Hair follicle dermal papilla cell (primary cell): ENCODE measurements around the gene SPTBN2. TPM values are rescaled to one million over a fixed set of nuclear protein-coding genes. Genes with fewer than 3 reads are reported as not detected.

ENCODE experiments used
- small RNA-seq: library from RNA; depleted of rRNA; stranded (forward); fragments of <200 nt; gene quantifications from one replicate; pipeline ENCODE3, GENCODE V24; 2012
- total RNA-seq: library from RNA; depleted of rRNA; stranded (reverse); fragments of >200 nt; gene quantifications from 2 replicates; pipeline ENCODE4 v1.2.3, GENCODE V29; 2012

Gene SPTBN2
- total RNA-seq: 0.24 and 0.81 TPM in 2 replicates

DNA sequence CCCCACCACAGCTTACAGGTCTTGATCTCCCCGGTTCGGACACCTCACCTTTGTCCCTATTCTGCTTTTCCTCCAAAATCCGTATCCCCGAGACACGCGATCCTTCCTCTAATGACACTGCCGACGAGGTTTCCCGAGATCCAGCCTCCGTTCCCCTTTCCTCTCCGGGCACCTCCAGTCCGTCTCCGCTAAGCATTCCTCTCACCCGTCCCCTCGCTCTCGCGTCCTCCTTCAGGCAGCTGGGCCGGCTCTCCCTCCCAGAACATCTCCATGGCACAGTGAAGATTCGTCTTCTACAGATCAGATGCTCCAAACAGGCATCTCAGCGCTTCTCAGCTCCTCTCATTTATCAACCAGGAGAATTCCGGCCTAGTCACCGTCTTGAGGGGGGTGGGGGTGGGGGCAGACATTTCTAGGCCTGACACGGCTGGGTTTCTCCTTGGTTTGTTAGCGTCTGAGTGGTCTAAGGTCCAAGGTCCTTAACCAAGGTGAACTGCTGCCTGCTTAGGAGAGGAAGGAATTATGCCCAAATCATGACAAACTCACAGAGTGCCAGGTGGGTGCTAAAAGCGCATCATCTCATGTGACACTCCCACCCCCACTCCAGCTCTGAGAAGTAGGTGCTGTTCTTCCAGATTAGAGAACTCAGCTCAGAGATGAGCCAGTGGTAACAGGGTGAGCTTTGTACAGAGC, at the start of gene SPTBN2:
Gene SPTBN2 (minus strand): TSS at position 524 of the 693 bp plus-strand sequence. CDS start 7,976 bp downstream, outside the sequence.

DNA sequence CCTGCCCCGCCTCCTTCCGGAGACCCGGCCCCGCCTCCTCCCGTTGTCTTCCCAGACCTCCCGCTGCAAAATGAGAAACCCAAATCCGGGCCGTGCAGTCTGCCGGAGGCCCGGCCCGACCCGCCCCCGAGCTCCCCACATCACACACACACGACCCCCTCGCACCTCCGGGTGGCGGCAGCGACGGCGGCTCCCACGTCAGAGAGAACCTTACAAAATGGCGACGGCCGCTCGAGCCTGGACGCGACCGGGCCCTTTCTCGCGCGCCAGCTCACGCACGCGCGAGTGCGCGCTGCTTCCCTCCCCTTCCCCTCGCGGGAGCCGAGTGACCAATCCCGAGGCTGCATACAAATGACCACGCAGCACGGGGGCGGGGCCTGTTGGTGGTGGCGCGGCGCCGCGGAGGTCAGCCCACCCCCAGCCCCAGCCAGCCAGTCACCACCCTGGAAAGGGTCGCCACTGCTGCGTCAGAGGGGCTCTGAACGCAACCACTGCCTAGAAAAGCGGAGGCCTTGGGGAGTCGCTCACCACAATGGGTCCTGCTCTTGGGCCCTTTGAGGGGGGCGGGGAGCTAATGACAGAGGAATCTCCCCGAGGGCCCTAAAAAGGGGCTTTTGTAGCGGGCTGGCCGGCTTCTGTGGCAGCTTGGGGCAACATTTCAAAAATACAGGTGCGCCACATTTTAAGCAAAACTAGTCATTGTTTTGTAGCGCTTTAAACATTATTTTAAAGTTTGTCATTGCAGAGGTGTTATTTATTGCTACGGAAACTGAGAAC, 51.2 kb downstream of the SPTBN2 start, which contains the start of gene RBM4B:
Gene RBM4B (minus strand): TSS at position 289 of the 777 bp plus-strand sequence. CDS start 808 bp downstream, outside the sequence.

DNA sequence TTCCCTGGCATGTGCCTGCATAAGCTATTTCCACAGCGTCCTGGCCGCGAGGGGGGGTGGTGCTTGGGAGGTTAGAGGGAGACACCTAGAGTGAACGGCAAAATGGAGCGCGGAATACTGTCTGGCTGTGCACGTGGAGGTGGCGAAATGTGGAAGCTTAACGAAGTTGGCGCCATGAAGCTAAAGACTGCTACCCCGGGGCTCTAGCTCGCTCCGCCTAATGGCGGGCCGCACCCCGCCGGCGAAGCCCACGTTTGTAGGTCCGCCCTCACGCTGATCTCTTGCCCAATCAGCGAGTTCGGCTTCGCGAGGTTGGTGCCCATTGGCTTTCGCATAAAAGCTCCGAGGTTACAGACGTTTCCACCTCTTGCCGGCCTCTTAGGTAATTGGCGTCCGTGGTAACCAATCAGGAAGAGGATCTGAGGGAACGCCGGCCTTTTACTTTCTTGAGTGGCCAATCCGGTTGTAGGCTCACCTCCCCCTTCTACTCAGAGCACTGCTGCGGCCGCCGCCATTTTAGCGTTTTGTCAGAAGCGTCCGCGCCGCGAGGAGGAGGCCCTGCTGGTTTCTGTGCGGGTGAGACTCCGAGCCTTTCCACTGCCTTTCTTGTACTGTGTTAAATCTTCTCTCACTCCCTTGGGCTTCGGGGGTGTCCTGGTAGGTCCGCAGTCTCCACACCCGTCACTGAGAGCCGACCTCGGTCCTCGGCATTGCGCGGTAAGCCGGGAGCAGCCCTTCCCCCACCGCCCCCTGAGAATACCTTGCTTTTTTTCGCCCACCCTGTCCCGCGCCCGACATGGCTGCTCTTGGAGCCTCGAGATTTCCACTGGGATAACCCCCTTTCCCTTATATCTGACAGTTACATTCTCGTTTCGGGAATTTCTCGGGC, 90.6 kb downstream of the SPTBN2 start, which contains the start of gene RBM4:
Gene RBM4 (plus strand): TSS at position 527 of the 889 bp plus-strand sequence. CDS start 1,009 bp downstream, outside the sequence.

Small RNA genes lying within 50 kb of the gene (small RNA-seq; reads per million reads assigned to genes)
- not detected for gene RN7SL12P

Other genes with a start within 250 kb of the SPTBN2 start
- 38.9 and 43.0 TPM in 2 replicates for gene DPP3, start 248.8 kb downstream of the SPTBN2 start, total RNA-seq
- gene BBS1, start 218.6 kb downstream of the SPTBN2 start, total RNA-seq: 30.4 and 43.0 TPM in 2 replicates
- gene ZDHHC24, start 183.2 kb downstream of the SPTBN2 start, total RNA-seq: 8.8 and 10.9 TPM in 2 replicates
- gene ACTN3, start 182.3 kb downstream of the SPTBN2 start, total RNA-seq: 0.16 TPM in 1 of 2 replicates, not detected in the other
- 37.2 and 39.9 TPM in 2 replicates for gene CTSF, start 160.6 kb downstream of the SPTBN2 start, total RNA-seq
- gene CCDC87, start 136.2 kb downstream of the SPTBN2 start, total RNA-seq: 0.49 and 0.85 TPM in 2 replicates
- gene CCS, start 136.0 kb downstream of the SPTBN2 start, total RNA-seq: 25.7 and 31.0 TPM in 2 replicates
- 27.9 and 35.2 TPM in 2 replicates for gene RBM14, start 112.6 kb downstream of the SPTBN2 start, total RNA-seq
- gene RBM4, start 90.5 kb downstream of the SPTBN2 start, total RNA-seq: 83.4 and 88.4 TPM in 2 replicates
- gene RBM4B, start 51.3 kb downstream of the SPTBN2 start, total RNA-seq: 22.1 and 23.8 TPM in 2 replicates
- 12.1 and 16.1 TPM in 2 replicates for gene RCE1, start 114.2 kb upstream of the SPTBN2 start, total RNA-seq
- 24.2 and 28.3 TPM in 2 replicates for gene LRFN4, start 127.8 kb upstream of the SPTBN2 start, total RNA-seq
- gene PC, start 229.2 kb upstream of the SPTBN2 start, total RNA-seq: 45.7 and 49.7 TPM in 2 replicates
- not detected in 2 replicates for gene C11orf86, start 246.1 kb upstream of the SPTBN2 start, total RNA-seq